NB4 (cell line): ENCODE data around the gene AKAP6.

Experiments
- DNase-seq: peaks from one replicate; pipeline ENCODE4 v3.0.0; 2010; ENCODE audit warnings: low read depth
- H3K4me3 ChIP-seq: one replicate; pipeline ENCODE4 v1.5.1; 2011; ENCODE audit warnings: mild to moderate bottlenecking, low read depth, low read length, moderate library complexity
- CTCF ChIP-seq: IDR thresholded peaks from one replicate; pipeline ENCODE4 v1.5.1; 2012; ENCODE audit warnings: low read depth, low read length
- MAX ChIP-seq: IDR thresholded peaks from 2 replicates; pipeline ENCODE4 v1.6.1; 2011; ENCODE audit warnings: low read depth, low read length
- MYC ChIP-seq: IDR thresholded peaks from 2 replicates; pipeline ENCODE4 v1.6.1; 2011; ENCODE audit warnings: low read depth, low read length
- POLR2A ChIP-seq: IDR thresholded peaks from 2 replicates; pipeline ENCODE4 v1.6.1; 2011; ENCODE audit warnings: mild to moderate bottlenecking; ENCODE audit not compliant: insufficient read length; ENCODE audit errors: extremely low read depth

Gene AKAP6

GRCh38 chr14:32337759-32338158 lies 8.7 kb downstream of the AKAP6 start:
- DNase-seq: no peak
- TF ChIP-seq POLR2A: no peak
- no peak for TF ChIP-seq CTCF
- no peak for TF ChIP-seq MYC
- no peak for TF ChIP-seq MAX
- H3K4me3 ChIP-seq: no peak overlapping the region

- TF ChIP-seq CTCF: no peak
- no peak for DNase-seq
- H3K4me3 ChIP-seq: no peak overlapping the region
Measured at GRCh38 chr14:32339188-32339587, 10.1 kb downstream of the AKAP6 start.

- no peak for DNase-seq
- TF ChIP-seq MAX (no peak), CTCF (no peak), POLR2A (no peak), MYC (no peak)
- H3K4me3 ChIP-seq: no peak overlapping the region
Measured at GRCh38 chr14:32341947-32342846, 13.1 kb downstream of the AKAP6 start.

- H3K4me3 ChIP-seq: no peak overlapping the region
- no peak for DNase-seq
- TF ChIP-seq POLR2A (no peak), MAX (no peak), CTCF (no peak), MYC (no peak)
Measured at GRCh38 chr14:32342847-32343194, 13.7 kb downstream of the AKAP6 start.

- TF ChIP-seq CTCF (no peak), MAX (no peak), MYC (no peak), POLR2A (no peak)
- no peak overlapping the region for H3K4me3 ChIP-seq
- DNase-seq: no peak
Measured at GRCh38 chr14:32343926-32344430, 14.9 kb downstream of the AKAP6 start.
